ENCODE results near the gene LMNTD2.

DNA sequence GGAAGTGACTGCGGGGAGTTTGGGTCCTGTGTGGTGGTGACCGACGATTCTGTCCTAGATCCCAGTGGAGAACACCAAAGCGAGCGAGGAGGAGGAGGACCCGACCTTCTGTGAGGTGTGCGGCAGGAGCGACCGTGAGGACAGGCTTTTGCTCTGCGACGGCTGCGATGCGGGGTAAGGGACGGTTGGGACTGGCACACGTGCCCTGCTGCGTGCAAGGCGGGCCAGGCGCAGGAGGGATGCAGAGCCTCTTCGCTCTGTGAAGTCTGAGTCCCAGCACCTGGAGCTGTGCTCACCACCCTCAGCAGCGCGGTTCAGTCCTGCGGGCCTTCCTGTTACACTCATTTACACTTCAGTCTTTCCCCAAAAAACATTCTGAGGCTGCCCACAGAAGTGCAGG, 32.0 kb upstream of the LMNTD2 start:
- TF ChIP-seq POLR2A (IDR thresholded peaks at IDR 0.05; ENCODE audit: low read depth, low read length) (no peak), POLR2AphosphoS5 (IDR thresholded peaks at IDR 0.05; ENCODE audit: low read depth, low read length) (no peak), TAF1 (IDR thresholded peaks at IDR 0.05; ENCODE audit: borderline replicate concordance, low read depth, low read length) (no peak)
